Activated CD4-positive, alpha-beta T cell treated with anti-CD3 and anti-CD28 coated beads, Interleukin-2, amount 50 U/mL, for 4 hours (primary cell): Measurements from ENCODE around the gene SYT6.

ENCODE experiments used
- DNase-seq, 2 experiments: peaks; one replicate each; pipeline ENCODE4 v3.0.0-alpha.2; 2020

SYT6 gene, protein sequence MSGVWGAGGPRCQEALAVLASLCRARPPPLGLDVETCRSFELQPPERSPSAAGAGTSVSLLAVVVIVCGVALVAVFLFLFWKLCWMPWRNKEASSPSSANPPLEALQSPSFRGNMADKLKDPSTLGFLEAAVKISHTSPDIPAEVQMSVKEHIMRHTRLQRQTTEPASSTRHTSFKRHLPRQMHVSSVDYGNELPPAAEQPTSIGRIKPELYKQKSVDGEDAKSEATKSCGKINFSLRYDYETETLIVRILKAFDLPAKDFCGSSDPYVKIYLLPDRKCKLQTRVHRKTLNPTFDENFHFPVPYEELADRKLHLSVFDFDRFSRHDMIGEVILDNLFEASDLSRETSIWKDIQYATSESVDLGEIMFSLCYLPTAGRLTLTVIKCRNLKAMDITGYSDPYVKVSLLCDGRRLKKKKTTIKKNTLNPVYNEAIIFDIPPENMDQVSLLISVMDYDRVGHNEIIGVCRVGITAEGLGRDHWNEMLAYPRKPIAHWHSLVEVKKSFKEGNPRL

DNA sequence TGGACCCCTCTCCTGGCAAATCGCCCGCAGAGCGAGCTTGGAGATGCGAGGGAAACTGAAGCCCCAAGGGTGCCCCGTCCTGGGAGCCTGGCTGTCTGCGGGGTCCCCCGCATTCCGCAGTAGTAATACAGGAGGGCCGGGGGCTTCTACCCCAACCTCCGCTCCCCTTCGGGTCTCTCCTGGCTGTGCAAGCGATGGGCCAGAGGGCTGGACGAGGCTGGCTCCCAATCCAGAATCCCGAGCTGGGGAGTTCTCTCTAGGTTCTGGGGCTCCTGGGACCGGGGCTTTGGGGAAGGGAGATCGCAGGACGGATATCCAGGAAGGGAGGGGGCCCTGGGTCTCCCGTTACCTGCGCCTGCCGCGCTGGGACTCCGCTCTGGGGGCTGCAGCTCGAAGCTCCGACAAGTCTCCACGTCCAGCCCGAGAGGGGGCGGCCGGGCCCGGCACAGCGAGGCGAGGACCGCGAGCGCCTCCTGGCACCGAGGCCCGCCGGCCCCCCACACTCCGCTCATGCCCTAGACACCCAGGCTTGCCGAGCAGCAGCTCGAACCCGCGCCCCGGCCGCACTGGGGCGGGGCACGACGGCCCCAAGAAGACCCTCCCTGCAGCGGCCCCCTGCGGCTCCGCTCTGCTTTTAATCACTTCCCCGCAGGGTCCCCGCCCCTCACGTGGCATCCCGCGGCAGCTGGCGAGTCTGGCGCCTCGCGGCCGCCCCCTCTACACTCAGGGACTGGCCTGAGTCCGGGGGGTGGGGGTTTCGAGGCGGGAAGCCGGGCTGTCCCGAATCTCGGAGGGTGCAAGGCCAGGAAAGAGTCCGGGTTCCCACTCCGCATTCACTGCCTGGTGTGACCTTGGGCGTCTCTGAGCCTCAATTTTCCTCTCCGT, at the start of gene SYT6:
TSS of gene SYT6 (minus strand) at position 609 of the 885 bp plus-strand sequence. CDS start at position 512, 97 bp downstream.
- DNase-seq = no peak

DNA sequence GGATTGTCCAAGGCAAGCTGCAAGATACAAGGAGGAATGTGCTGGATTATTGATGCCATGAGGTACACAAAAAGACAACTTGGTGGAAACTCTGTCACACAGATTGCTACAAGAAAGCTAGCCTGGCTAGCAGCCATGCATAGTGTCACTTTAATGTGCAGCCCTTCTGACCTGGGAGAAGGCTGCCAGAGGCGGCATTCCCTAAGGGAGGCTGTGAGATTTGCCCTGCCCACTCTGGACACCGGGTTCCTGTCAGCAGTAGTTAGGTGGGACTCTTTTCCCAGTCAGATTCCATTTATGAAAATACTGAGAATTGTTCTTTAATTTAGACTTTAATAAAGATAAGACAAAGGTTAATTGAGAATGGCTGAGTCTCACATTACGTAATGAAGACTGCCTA, 47.8 kb upstream of the SYT6 start:
- DNase-seq = no peak

DNA sequence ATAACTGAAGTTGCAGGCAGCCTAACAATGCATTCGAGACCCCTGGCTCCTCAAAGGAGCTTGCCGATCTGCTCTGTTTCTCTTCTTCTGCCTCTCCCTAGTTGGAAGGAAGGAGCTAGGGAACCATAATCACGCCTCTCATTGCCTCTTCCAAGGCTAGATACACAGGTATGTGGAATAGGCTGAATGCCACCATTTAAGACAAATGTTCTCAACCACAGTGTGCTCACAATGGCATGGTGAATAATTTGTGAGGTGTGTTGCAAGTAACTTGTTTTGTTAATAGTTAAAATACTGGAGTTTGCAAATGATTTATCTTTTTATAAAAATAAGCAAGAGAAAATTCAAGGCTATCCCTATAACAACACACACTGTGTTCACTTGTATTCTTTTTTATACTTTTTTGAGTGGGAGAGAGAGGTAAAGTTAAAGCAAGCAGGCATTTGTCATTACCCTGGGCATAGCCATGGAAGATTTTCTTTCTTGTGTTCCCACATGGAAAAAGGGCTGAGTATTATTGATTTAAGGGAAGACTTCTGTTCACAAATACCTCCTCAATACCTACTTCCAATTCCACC, 45.4 kb upstream of the SYT6 start:
- DNase-seq = no peak

DNA sequence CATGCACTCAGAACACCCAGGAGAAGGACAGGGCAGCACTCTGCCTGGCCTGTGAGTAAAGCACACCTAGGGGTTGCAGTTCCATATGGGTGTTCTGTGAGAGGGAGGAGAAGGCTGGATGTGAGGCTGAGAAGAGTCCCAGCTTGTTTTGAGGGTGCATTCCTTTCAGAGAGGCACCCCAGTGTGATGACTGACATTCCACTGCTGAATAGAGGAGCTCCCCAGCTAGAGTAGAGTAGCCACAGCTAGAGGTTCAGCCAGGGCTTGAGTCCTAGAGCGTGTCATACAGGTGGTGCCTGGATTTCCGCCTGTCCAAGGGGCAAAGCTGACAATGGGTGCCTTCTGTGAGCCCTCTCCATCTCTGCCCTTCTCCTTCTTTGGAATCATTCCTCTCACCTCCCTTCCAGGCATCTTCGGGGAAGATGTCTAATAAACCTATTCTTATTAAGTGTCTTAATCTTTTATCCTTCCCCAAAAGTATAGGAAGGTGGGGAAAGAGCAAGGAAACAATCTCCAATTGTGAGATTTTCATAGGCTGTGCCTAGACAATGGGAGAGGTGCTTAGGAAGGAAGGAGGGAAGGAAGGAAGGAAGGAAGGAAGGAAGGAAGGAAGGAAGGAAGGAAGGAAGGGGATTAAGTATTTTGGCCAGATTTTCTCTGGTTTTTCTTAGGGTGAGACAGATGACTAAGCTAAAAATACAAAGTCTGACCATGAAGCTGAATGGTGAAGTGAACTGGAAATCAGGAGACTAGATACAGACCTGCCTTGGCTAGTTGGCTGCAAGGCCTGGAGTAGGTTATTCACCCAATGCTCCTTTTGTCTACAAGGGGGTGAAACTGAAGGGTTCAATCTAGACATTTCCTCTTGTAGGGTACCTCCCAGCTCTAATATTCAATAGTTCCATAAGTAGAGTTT, 43.6 kb upstream of the SYT6 start:
- DNase-seq = no peak

DNA sequence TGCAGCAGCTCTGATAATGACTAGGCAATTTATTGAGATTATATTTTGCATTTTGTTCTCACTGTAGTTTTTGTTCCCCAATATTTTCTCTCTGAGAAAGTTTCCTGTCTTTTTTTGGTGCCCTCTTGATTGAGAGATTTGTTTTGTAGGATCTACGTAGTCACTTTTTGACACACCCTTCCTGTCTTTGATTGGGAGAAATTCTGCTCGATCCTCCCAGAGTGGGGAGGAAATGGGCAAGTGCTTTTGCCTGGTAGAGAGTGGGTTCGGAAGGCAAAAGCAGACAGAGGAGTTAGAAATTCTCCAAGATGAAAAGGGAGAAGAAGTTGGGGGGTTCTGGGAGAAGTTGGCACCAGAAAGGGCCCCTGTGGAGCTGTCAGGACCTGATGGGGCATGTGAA, 42.1 kb upstream of the SYT6 start:
- no peak for DNase-seq

DNA sequence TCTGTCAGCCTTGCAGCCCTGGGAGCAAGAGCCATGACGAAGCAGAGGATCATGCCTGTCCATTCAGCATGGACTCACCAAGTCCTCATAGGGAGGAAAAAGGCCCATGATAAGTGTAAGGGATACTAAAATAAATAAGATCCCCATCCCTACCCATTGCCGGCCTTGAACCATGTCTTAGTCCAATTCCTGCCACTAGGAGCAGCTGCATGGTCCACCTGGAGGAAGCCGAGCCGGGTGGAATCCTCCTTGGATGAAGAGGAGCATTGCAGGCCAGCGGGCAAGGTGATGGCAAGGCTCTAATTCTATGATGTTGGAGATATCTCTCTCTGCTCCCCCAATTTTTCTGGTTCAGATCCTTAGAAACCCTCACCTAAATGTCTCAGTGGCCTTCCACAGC, 38.7 kb upstream of the SYT6 start:
- DNase-seq = no peak

DNA sequence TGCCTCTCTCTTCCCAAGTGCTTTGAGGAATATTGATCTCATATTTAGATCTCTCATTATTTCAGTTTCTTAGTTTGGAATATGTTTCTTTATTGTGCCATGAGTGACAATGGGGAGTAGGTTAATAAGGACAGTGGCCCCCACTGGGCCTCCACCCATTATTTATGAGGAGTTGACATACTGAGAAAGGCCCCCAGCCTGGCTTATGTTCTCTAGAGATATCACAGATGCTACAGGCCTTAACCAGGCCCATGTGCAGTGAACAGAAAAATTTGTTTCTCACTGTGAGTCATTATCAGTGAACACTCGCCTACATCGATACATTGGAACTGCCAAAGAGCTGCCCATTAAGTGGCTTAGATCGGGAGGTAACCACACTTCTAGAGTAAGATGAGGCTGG, 35.7 kb upstream of the SYT6 start:
- no peak for DNase-seq

DNA sequence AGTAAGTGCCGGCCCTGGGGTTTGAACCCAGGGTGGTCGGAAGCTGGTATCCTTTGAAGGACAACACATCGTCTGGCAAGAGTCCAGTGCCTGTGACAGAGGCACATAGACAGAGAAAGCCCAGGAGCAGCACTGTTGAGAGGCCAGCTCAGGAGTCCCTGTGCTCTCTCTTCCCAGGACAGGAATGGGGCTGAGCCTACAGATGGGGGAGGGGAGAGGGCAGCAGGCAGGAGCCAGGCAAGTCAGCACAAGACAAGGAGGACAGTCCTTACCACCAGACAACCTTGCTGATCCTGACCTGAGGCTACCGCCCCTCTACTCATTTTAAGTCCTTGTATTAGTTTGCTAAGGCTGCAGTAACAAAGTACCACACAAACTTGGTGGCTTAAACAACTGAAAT, 27.7 kb upstream of the SYT6 start:
- DNase-seq = no peak

DNA sequence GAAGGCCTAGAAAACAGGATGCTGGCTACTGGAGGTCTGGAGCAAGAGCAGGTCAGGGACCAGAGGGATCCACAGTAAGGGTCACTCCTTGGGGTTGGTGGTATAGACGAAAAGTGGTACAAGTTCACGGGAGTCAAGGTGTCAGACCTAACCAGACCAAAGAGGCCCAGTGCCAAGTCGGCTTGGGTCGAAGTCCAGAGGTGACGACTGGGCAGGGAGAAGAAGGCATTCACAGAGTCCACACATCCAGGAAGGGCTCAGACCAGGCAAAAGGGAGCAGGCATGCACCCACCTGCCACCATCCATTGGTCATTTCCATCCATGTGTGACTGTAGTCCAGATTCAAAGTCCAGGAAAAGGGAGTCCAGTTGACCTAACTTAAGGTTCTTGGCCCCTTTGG, 27.1 kb upstream of the SYT6 start:
- no peak for DNase-seq

DNA sequence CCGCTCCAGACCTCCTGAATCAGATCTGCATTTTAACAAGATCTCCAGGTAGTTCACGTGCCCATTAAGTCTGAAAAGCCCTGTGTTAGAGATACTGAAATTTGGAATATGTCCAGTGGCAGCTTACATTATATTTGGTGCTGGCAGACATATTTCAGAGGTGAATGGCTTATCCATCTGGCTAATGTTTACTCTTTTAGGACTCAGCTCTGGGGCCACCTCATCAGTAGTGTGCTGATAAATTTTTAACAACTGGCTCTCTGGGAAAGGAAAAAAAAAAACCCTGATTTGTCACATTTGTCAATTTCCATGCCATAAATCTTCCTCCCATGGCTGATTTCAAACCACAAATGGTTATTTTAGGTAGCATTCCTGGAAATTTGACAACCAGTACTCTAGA, 25.3 kb upstream of the SYT6 start:
- no peak for DNase-seq

DNA sequence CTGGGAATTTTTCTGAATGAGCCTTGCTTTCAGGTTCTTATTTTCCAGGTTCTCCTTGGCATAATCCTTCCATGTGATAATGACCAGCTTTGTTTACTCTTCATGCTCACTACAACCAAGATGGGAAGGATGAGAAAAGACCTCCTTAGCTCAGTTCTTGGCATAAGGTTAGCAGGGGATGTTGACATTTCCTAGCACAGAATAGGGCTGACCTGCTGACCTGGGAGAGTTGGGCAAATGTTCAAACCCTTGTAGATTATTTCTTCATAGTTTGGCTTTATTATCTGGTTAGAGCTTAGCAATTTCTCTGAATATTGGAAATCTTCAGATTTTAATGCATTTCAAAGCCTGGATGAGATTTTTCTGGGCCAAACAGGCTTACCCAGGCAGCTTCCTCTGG, 23.6 kb upstream of the SYT6 start:
- no peak for DNase-seq

DNA sequence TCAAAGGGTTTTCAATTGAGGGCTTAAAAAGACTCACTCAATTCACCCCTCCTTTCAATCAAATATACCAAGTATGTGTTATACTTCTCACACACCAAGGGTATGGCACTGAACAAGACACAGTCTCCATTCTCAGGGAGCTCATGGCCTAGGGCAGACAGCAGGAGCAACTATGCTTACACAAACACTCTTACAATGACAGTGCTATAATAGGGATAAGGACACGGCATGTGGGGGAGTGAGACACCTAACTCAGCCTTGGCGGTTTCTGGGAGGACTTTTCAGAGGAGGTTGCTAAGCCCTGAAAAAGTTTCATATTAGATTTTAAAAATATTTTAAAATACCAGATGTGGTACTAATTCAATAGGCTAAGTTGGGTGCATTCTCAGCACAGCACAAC, 22.7 kb upstream of the SYT6 start:
- DNase-seq = no peak

DNA sequence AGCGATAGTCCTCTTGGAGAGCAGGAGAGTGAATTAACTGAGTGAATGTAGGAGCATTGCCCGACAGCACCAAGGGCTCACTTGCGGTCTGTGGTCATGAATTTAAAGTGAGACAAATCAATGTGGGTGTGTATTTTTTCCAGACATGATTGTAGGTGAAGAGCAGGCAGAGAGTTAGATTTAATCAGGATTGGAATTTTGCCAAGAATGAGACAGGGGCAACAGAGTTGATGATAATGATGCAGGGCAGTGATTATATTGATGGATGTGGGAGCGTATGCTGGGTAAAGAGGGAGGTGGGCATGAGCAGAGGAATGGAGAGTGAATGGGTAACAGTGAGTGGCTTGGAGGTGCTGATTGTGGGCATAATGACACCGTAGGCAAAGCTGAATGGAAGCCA, 20.0 kb upstream of the SYT6 start:
- DNase-seq = no peak

DNA sequence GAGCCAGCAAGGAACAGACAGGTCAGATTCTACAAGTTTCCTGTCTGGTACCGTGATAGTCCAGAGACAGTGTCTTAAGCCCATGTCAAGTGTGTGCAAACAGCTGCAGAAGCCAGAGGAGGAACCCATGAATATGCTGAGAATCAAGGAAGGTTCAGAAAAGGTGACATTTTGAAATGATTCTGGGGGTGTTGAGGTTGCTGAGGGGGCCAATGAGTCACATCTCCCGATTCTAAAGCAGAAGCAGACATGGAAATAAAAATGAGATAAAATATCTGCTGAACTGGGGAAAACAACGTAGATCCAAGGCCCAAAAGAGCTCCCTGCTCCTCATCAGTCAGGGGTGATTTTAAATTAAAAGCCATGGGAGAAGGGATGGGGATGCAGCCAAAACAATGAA, 15.8 kb upstream of the SYT6 start:
- no peak for DNase-seq

DNA sequence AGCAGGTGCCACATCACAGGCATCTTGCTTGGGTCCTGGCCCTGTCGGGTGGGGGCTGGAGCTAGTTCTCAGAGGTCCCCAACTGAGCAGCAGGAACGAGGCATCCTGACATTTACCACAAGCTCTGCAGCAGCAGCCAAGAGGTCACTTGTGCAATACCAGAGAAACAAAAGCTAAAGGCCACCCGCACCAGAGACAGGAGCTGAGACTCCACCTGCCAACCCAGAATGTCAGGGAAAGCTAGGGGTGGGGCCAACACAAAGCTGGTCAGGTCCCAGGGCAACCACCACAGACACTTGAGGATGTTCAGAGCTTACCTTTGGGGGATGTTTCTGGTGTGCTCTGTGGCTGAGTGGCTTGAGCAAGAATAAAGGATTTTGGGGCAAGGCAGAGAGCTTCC, 13.6 kb upstream of the SYT6 start:
- no peak for DNase-seq

DNA sequence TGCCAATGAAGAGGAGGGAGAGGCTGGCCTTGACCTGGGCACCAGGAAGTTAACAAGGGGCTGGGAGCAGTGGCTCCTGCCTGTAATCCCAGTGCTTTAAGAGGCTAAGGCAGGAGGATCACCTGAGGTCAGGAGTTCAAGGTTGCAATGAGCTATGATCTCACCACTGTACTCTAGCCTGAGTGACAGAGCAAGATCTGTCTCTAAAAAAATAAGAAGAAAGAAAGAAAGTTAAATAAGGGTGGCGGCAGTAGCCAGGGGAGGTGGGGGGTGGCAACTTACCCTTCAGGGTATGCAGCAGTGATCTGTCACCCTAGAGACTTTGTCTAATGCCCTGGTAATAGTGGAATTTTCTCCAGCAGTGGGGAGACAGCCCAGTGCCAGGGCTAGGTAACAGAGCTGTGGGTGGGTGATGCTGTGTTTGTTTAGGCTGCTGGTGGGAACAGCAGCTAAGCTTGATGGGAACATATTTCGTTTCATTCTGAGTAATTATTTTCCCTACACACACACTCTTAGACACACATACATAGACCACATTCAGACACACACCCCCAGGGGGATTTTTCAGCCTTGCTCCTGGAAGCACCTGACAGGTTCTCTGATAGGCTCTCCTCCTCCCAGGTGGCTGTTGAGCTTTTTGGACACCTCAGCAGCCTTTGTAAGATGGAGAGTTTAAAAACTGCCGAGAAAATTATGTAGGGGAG, 11.3 kb upstream of the SYT6 start:
- DNase-seq = no peak

DNA sequence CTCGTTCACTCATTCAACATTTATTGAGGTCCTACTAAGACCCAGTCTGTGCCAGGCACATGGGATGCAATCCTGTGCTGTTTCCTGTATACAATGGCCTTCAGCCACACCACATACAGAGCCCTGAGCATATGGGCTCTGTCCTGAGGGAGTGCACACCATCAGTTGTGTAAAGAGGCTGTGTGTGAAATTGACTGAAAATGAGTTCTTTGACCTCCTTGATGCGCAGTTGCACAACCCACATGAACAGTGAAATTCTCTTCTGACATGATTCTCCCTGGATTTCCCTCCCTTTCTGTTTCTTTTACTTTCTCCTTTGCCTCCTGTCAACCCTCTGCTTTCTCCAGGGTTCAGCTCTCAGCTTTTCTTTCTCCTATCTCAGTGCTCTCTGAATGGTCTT, 6.3 kb upstream of the SYT6 start:
- no peak for DNase-seq

DNA sequence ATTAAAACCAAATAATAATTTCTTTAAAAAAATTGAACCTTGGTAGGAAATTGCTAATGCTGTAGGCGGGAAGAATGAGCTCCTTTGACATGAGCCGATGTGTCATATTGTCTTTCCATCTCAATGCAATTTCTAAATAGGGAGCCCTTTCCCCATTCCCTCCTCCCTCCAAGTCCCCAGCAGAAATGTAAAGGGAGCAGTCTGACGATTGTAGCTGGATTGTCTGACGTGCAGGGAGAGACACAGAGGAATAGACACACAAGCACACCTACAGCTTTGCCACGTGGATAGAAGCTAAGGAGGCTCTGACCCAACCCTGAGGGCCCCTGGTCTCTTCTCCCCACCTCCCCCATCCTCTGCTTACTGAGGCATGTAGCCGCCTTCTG, 3.6 kb upstream of the SYT6 start:
- DNase-seq = no peak

DNA sequence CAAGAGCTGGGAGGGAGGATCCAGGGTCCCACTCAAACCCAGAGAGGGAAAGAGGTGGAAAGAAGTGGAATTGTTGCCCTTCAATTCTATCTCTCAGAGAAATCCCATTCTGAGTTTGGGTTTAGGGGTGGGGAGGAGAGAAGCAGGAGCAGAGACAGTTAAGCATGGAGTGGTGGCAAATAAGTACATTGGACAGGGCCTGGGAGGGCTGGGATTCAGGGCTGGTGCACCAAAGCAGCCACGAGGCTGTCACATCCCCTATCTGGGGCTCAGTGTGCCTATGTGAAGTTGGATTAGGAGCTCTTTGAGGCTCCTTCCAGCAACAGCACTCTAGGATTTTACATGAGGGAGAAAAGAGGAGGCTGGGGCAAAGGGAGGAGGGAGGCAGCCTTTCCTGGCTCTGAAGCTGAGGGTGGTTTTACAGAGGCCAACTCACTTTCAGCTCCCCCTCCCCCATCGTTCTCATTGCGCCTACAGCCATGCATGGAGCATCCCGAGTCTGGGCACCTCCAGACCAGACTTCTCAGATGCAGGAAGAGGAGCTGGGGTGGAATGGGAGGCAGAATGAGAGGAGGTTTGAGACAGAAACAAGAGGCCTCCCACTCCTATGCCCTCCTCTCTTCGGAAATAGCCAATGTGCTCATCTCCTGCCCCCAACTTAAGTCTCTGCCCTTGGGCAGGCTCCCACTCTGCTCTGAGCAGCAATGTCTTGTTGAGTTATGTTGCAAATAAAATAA, 3.0 kb upstream of the SYT6 start:
- DNase-seq = no peak

DNA sequence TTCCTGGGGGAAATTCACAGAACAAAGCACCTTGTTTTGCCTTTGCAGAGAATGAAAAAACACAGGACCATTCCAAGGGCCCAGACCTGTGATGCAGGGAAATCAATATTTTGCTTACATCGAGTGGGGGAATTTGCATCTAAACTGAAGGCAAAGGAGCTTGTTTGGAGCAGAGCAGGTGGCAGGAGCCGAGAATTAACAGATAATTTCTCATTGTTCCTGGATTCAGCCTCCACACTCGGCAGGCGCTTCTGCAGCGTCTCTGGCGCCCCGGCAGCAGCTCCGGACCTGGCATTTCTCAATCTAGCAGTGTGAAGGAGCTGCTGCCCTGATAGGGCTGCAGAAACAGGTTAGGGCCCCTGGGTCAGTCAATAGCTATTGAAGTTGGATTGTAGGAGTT, 2.0 kb upstream of the SYT6 start:
- no peak for DNase-seq

DNA sequence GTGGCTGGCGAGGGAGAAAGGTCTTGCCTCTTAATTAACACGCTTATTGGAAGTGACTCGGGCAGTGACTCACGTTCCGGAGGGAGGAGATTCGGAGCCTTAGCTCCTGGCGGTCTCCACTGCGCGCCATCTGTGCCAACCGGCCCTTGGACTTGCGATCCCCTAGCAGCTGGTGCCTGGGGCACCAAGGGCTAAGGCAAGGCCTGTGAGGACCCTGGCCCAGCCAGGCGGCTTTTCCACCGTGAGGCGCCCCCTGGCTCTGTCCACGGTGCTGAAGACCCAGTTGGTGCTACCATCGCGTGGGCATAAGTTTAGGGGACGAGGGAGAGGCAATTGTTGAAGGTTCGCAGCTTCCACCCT, 1.3 kb upstream of the SYT6 start:
- no peak for DNase-seq
